Panc1 (cell line): Measurements from ENCODE around the gene IGSF23. TPM values are rescaled to one million over a fixed set of nuclear protein-coding genes. Genes with fewer than 3 reads are reported as not detected.
"Not testable (repeated sequence)": the region's sequence is repeated elsewhere in the genome, so short reads cannot be mapped to it uniquely, and the experiment has no call there.

Source experiments
- ATAC-seq: fragments of 200-7000 bp; cut with Tn5 transposase; 2 replicates; pipeline ENCODE4 v1.9.1; 2020; ENCODE audit warnings: mild to moderate bottlenecking, moderate library complexity
- BruUV-seq: library from RNA; stranded (reverse); fragments of 400-500 nt; replicated peaks from 2 replicates; lab custom pipeline; 2021; lab: Mats Ljungman, UMichigan
- CTCF ChIA-PET: fragments of 300-600 bp; sonication (Branson Sonifier 250); formaldehyde crosslinking; loops from one replicate; lab custom pipeline; 2022; ENCODE audit warnings: antibody characterized with exemption; lab: Charles Lee
- POLR2A ChIA-PET: fragments of 300-600 bp; sonication (Branson Sonifier 250); formaldehyde crosslinking; loops from one replicate; lab custom pipeline; 2022; ENCODE audit warnings: antibody characterized with exemption; lab: Charles Lee
- DNase-seq: peaks from one replicate; pipeline ENCODE4 v3.0.0-alpha.2; 2010; ENCODE audit warnings: low read depth, low spot score
- H3K27ac ChIP-seq: 2 replicates; pipeline ENCODE4 v1.5.1; 2011; ENCODE audit warnings: mild to moderate bottlenecking, low read length, inconsistent platforms
- H3K27me3 ChIP-seq: fragments of 200-500 bp; sonication (Bioruptor generic); 2 replicates; pipeline ENCODE4 v1.6.0; 2014; ENCODE audit warnings: low read length, inconsistent platforms; ENCODE audit not compliant: control insufficient read depth, insufficient read depth
- H3K36me3 ChIP-seq: fragments of 200-500 bp; sonication (Bioruptor generic); 2 replicates; pipeline ENCODE4 v1.5.1; 2014; ENCODE audit warnings: inconsistent platforms, mild to moderate bottlenecking, low read length, moderate library complexity; ENCODE audit not compliant: control insufficient read depth, insufficient read depth
- H3K4me1 ChIP-seq: 2 replicates; pipeline ENCODE4 v1.5.1; 2011; ENCODE audit warnings: inconsistent platforms, mild to moderate bottlenecking, low read length, moderate library complexity; ENCODE audit not compliant: control insufficient read depth, insufficient read depth
- H3K4me3 ChIP-seq, 2 experiments: 2 replicates each; pipeline ENCODE4 v1.5.1; 2011 to 2012; ENCODE audit warnings: low read depth in 2 of 2, low read length in 2 of 2, mild to moderate bottlenecking in 2 of 2, inconsistent platforms in 1 of 2, moderate library complexity in 1 of 2
- H3K9me3 ChIP-seq: fragments of 200-500 bp; sonication (Bioruptor generic); 2 replicates; pipeline ENCODE4 v1.5.1; 2014; ENCODE audit warnings: low read depth, mild to moderate bottlenecking, inconsistent platforms, low read length, moderate library complexity; ENCODE audit not compliant: control insufficient read depth, insufficient read depth
- POLR2AphosphoS5 ChIP-seq: IDR thresholded peaks from 2 replicates; pipeline ENCODE4 v1.6.1; 2012; ENCODE audit warnings: mild to moderate bottlenecking, low read depth, low read length, moderate library complexity
- REST ChIP-seq, 2 experiments: IDR thresholded peaks; 2 replicates each; pipeline ENCODE4 v1.6.1; 2011 to 2012; ENCODE audit warnings: low read depth in 2 of 2, control low read depth in 1 of 2, low read length in 1 of 2, mild to moderate bottlenecking in 1 of 2, moderate library complexity in 1 of 2; ENCODE audit not compliant: insufficient read depth in 1 of 2
- SIN3A ChIP-seq: IDR thresholded peaks from 2 replicates; pipeline ENCODE4 v1.6.1; 2012; ENCODE audit warnings: low read depth, mild to moderate bottlenecking, low read length, moderate library complexity, borderline replicate concordance; ENCODE audit not compliant: insufficient read depth
- TCF7L2 ChIP-seq: IDR thresholded peaks from 2 replicates; pipeline ENCODE4 v1.6.1; 2011; ENCODE audit warnings: mild to moderate bottlenecking, low read depth, low read length, inconsistent platforms
- in situ Hi-C: cut with HindIII; loops from 2 replicates; pipeline ENCODE4 v1.10.0; 2016; ENCODE audit warnings: low sequenced_read_pairs, low pct_unique_long_range_greater_than_20kb
- intact Hi-C: fragments of 100-400 bp; cut with micrococcal nuclease; formaldehyde crosslinking; loops from one replicate; pipeline ENCODE4 v1.10.0; 2022; ENCODE audit not compliant: unreplicated experiment
- total RNA-seq: library from RNA; stranded (reverse); gene quantifications from one replicate; pipeline ENCODE4 v1.2.1, GENCODE V29; 2021; ENCODE audit not compliant: unreplicated experiment
- TF ChIP-seq, protein P1 (sequence below): fragments of 450-650 bp; IDR thresholded peaks from 2 replicates; pipeline ENCODE4 v1.5.1; 2017; ENCODE audit warnings: mild to moderate bottlenecking

IGSF23 gene
- total RNA-seq, 1 experiment from 2014 or later: not detected

DNA sequence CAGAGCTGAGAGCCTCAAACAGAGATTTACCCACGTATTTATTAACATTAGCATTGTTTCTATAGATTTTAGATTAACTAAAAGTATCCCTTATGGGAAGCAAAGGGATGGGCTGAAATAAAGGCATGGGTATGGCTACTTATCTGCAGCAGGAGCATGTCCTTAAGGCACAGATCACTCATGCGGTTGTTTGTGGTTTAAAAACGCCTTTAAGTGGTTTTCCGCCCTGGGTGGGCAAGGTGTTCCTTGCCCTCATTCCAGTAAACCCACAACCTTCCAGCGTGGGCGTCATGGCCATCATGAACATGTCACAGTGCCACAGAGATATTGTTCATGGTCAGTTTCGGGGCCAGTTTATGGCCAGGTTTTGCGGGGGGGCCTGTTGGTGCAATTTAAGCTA is 18.2 kb downstream of the IGSF23 start:
- H3K9me3 ChIP-seq, H3K36me3 ChIP-seq, DNase-seq, CTCF ChIA-PET, H3K4me1 ChIP-seq, H3K4me3 ChIP-seq, ATAC-seq, in situ Hi-C loops, intact Hi-C loops, BruUV-seq, H3K27ac ChIP-seq, POLR2A ChIA-PET, H3K27me3 ChIP-seq: not testable (repeated sequence)

GRCh38 chr19:44634058-44634457 is 20.7 kb downstream of the IGSF23 start:
- POLR2A ChIA-PET, H3K27ac ChIP-seq, in situ Hi-C loops, BruUV-seq, H3K4me1 ChIP-seq, CTCF ChIA-PET, H3K9me3 ChIP-seq, ATAC-seq, H3K36me3 ChIP-seq, H3K27me3 ChIP-seq, H3K4me3 ChIP-seq, intact Hi-C loops, DNase-seq: not testable (repeated sequence)

GRCh38 chr19:44634785-44635184 is 21.4 kb downstream of the IGSF23 start:
- Histone ChIP-seq H3K27ac (no peak overlapping the region), H3K27me3 (no peaks in the 10 kb centered on the region), H3K9me3 (no peaks in the 10 kb centered on the region), H3K4me3 (no peak overlapping the region), H3K36me3 (no peaks in the 10 kb centered on the region), H3K4me1 (no peaks in the 10 kb centered on the region)
- no TSS peak for BruUV-seq
- CTCF ChIA-PET: no interaction called here
- in situ Hi-C loops (no loop called here), intact Hi-C loops (no loop called here)
- DNase-seq (no peak), ATAC-seq (no peak)
- POLR2A ChIA-PET: no interaction called here
- TF ChIP-seq REST (IDR thresholded peaks at IDR 0.05; ENCODE audit: insufficient read depth in 1 of 2, low read depth in 2 of 2, low read length in 1 of 2): no peak
- no peak for TF ChIP-seq SIN3A
- TF ChIP-seq, protein P1, sequence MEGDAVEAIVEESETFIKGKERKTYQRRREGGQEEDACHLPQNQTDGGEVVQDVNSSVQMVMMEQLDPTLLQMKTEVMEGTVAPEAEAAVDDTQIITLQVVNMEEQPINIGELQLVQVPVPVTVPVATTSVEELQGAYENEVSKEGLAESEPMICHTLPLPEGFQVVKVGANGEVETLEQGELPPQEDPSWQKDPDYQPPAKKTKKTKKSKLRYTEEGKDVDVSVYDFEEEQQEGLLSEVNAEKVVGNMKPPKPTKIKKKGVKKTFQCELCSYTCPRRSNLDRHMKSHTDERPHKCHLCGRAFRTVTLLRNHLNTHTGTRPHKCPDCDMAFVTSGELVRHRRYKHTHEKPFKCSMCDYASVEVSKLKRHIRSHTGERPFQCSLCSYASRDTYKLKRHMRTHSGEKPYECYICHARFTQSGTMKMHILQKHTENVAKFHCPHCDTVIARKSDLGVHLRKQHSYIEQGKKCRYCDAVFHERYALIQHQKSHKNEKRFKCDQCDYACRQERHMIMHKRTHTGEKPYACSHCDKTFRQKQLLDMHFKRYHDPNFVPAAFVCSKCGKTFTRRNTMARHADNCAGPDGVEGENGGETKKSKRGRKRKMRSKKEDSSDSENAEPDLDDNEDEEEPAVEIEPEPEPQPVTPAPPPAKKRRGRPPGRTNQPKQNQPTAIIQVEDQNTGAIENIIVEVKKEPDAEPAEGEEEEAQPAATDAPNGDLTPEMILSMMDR: no peak
- no peak for TF ChIP-seq POLR2AphosphoS5
- no peak for TF ChIP-seq TCF7L2
